Ishikawa (cell line): Measurements from ENCODE around the gene ADPRM.

Experiments used
- CEBPB ChIP-seq: IDR thresholded peaks from 2 replicates; pipeline ENCODE4 v1.6.1; 2012
- CREB1 ChIP-seq: IDR thresholded peaks from 2 replicates; pipeline ENCODE4 v1.6.1; 2012; ENCODE audit warnings: low read depth
- EGR1 ChIP-seq: IDR thresholded peaks from 2 replicates; pipeline ENCODE4 v1.6.1; 2012
- EP300 ChIP-seq: IDR thresholded peaks from 2 replicates; pipeline ENCODE4 v1.6.1; 2012; ENCODE audit warnings: borderline replicate concordance
- FOXM1 ChIP-seq: IDR thresholded peaks from 2 replicates; pipeline ENCODE4 v1.6.1; 2012; ENCODE audit warnings: low read depth, borderline replicate concordance
- NFIC ChIP-seq: IDR thresholded peaks from 2 replicates; pipeline ENCODE4 v1.6.1; 2012
- TAF1 ChIP-seq: IDR thresholded peaks from 2 replicates; pipeline ENCODE4 v1.6.1; 2012; ENCODE audit warnings: low read depth, mild to moderate bottlenecking
- TCF12 ChIP-seq: IDR thresholded peaks from 2 replicates; pipeline ENCODE4 v1.6.1; 2012; ENCODE audit warnings: low read depth
- YY1 ChIP-seq: IDR thresholded peaks from 2 replicates; pipeline ENCODE4 v1.6.1; 2012; ENCODE audit warnings: low read depth
- TF ChIP-seq, protein P1 (sequence below): IDR thresholded peaks from 2 replicates; pipeline ENCODE4 v1.6.1; 2012; ENCODE audit warnings: low read depth, mild to moderate bottlenecking
- TF ChIP-seq, protein P2 (sequence below): IDR thresholded peaks from 2 replicates; pipeline ENCODE4 v1.6.1; 2012
- TF ChIP-seq, protein P3 (sequence below): IDR thresholded peaks from 2 replicates; pipeline ENCODE4 v1.6.1; 2012

DNA sequence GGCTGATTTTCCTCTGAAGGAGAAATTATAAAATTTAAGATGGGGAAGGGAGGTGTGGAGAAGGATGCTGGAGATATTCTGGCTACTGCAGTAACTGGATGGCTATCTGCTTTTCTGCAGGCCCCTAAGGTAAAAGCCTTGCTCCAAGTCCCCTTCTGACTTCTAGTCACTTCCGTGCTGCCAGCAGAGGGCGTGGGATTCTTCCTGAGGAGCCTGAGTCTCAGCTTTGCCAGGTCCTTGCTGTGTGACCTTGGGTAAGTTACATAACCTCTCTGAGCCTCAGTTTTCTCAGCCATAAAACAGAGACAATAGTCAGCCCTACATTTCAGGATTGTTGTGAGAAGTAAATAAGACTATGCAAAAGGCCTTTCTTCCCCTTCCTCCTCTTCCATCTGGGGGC is 56.7 kb downstream of the ADPRM start:
- TF ChIP-seq YY1 (no peak), EGR1 (no peak), EP300 (no peak), NFIC (no peak), TAF1 (no peak), FOXM1 (no peak), TCF12 (no peak), CEBPB (no peak), CREB1 (no peak)
- TF ChIP-seq, protein P1, sequence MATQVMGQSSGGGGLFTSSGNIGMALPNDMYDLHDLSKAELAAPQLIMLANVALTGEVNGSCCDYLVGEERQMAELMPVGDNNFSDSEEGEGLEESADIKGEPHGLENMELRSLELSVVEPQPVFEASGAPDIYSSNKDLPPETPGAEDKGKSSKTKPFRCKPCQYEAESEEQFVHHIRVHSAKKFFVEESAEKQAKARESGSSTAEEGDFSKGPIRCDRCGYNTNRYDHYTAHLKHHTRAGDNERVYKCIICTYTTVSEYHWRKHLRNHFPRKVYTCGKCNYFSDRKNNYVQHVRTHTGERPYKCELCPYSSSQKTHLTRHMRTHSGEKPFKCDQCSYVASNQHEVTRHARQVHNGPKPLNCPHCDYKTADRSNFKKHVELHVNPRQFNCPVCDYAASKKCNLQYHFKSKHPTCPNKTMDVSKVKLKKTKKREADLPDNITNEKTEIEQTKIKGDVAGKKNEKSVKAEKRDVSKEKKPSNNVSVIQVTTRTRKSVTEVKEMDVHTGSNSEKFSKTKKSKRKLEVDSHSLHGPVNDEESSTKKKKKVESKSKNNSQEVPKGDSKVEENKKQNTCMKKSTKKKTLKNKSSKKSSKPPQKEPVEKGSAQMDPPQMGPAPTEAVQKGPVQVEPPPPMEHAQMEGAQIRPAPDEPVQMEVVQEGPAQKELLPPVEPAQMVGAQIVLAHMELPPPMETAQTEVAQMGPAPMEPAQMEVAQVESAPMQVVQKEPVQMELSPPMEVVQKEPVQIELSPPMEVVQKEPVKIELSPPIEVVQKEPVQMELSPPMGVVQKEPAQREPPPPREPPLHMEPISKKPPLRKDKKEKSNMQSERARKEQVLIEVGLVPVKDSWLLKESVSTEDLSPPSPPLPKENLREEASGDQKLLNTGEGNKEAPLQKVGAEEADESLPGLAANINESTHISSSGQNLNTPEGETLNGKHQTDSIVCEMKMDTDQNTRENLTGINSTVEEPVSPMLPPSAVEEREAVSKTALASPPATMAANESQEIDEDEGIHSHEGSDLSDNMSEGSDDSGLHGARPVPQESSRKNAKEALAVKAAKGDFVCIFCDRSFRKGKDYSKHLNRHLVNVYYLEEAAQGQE, result no peak
- TF ChIP-seq, protein P2, sequence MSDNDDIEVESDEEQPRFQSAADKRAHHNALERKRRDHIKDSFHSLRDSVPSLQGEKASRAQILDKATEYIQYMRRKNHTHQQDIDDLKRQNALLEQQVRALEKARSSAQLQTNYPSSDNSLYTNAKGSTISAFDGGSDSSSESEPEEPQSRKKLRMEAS, result no peak
- TF ChIP-seq, protein P3, sequence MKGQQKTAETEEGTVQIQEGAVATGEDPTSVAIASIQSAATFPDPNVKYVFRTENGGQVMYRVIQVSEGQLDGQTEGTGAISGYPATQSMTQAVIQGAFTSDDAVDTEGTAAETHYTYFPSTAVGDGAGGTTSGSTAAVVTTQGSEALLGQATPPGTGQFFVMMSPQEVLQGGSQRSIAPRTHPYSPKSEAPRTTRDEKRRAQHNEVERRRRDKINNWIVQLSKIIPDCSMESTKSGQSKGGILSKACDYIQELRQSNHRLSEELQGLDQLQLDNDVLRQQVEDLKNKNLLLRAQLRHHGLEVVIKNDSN, result no peak
